ENCODE measurements around the gene CDH20.

Gene CDH20

DNA sequence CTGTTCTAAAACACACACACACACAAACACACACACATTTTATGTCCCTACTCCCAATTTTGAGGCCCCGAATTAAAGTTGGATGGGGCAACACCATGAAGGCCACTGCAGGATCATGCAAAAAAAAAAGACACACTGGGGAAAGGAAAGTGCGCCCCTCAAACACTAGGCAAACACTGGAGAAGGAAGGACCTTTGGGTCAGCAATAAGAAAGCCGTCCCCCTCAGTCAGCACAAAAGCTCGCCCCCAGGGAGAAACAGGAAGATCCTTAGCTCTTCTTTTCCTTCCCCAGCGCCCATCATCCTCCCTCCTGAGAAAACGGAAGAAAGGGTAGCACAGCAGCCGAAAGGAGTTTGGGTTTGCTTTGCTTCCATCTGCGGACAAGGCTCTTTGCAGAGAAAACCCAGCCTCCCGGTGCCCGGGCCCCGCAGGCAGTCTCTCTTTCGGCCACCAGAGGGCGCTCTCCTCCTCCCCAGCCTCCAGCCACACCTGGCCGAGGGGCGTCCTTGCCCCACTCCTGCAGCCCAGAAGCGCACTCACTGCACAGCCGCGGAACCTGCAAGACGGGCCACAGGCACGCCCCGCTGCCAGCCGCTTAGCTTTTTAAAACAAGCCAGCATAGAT, 248.5 kb downstream of the CDH20 start:
- peak; percentile 3 to 60 (median 54) for DNase-seq

GRCh38 chr18:61582202-61582710, 249.0 kb downstream of the CDH20 start:
- DNase-seq = no peak

- DNase-seq = no peak
These were observed 250.3 kb downstream of the CDH20 start for GRCh38 chr18:61583548-61583947.

- no peak for DNase-seq
These were observed 254.6 kb downstream of the CDH20 start for GRCh38 chr18:61587865-61588264.

- no peak for DNase-seq
These were observed 256.0 kb downstream of the CDH20 start for GRCh38 chr18:61589053-61589723.

DNA sequence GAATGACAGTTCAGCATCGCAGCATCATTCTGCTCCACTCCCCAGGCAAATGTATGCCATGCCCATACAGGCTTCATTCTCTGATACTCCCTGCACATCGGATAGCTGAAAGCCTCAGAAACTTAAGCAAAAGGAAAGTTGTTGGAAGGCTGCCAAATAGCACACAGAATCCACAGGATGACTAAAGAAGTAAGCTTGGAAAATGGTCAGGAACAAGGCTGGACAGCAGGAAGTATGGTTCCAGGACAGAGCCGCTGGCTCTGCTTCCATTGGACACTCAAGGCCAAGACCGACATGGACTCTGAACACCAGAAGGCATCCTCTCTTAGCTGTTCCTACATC, 256.5 kb downstream of the CDH20 start:
- no peak for DNase-seq

DNA sequence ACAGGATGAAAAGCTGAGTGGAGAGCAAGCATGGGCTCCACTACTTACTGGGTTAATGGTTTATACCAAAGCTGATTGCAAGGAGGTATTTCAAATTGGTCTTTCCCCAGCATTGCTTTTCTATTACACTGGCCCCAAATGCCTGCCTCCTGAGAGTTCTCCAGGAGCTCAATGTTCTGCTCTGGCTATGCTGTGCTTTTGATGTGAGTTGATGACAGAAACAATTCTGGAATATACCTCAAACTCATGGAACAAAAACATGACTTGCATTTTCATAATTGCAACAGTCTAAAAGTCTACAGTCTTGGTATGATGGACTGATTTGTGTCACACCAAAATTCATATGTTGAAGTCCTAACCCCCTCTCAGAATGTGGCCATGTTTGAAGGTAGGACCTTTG, 258.0 kb downstream of the CDH20 start:
- DNase-seq = no peak

- no peak for DNase-seq
These were observed 262.5 kb downstream of the CDH20 start for GRCh38 chr18:61595615-61596251.

GRCh38 chr18:61596296-61596695, 263.1 kb downstream of the CDH20 start:
- DNase-seq = no peak

GRCh38 chr18:61597316-61597715, 264.1 kb downstream of the CDH20 start:
- no peak for DNase-seq

- no peak for DNase-seq
These were observed 267.2 kb downstream of the CDH20 start for GRCh38 chr18:61600422-61600821.

GRCh38 chr18:61602836-61603235, 269.6 kb downstream of the CDH20 start:
- DNase-seq = no peak

Data from activated naive CD4-positive, alpha-beta T cell (primary cell).